Keratinocyte (primary cell): ENCODE measurements around the gene DIRAS1.

ENCODE experiments used
- EZH2 ChIP-seq: IDR thresholded peaks from one replicate; pipeline ENCODE4 v1.6.1; 2012; ENCODE audit warnings: inconsistent platforms, mild to moderate bottlenecking, low read length, moderate library complexity
- TF ChIP-seq, protein P1 (sequence below), 3 experiments: IDR thresholded peaks in 1 of 3; conservative IDR thresholded peaks in 1 of 3; optimal IDR thresholded peaks in 1 of 3; 2 replicates in 2 of 3; 3 replicates in 1 of 3; pipeline versions ENCODE3 to v1.5.1; 2011; ENCODE audit warnings: low read length in 3 of 3, mild to moderate bottlenecking in 3 of 3, moderate library complexity in 2 of 3, control low read depth in 1 of 3, inconsistent platforms in 1 of 3; ENCODE audit not compliant: insufficient read depth in 2 of 3; ENCODE audit errors: extremely low read depth in 1 of 3

DNA sequence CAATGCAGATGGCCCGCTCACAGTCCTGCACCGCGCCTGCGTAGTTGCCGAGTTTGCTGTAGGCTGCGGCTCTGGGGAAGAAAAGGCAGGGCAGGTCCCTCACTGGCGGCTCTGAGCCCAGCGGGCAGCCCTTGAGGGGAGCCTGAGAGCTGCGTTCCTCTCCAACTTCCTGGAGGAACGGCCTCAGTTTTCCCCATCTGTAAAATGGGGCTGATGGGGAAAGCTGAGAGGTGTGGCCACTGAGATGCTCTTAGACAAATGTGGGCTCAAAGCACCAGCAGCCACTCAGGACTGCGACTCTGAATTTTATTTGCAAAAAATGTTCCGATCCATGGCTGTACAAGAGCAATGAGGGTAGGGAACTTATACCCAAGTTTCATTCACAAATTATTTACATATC is 42.5 kb upstream of the DIRAS1 start:
- TF ChIP-seq, protein P1, sequence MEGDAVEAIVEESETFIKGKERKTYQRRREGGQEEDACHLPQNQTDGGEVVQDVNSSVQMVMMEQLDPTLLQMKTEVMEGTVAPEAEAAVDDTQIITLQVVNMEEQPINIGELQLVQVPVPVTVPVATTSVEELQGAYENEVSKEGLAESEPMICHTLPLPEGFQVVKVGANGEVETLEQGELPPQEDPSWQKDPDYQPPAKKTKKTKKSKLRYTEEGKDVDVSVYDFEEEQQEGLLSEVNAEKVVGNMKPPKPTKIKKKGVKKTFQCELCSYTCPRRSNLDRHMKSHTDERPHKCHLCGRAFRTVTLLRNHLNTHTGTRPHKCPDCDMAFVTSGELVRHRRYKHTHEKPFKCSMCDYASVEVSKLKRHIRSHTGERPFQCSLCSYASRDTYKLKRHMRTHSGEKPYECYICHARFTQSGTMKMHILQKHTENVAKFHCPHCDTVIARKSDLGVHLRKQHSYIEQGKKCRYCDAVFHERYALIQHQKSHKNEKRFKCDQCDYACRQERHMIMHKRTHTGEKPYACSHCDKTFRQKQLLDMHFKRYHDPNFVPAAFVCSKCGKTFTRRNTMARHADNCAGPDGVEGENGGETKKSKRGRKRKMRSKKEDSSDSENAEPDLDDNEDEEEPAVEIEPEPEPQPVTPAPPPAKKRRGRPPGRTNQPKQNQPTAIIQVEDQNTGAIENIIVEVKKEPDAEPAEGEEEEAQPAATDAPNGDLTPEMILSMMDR (optimal IDR thresholded peaks at IDR 0.05 in 1 of 3, IDR thresholded peaks at IDR 0.05 in 1 of 3, conservative IDR thresholded peaks at IDR 0.05 in 1 of 3; ENCODE audit: extremely low read depth in 1 of 3, insufficient read depth in 2 of 3, low read length in 3 of 3) = no peak
- TF ChIP-seq EZH2 = no peak
